ENCODE measurements around the gene FBXW8. TPM values are rescaled to one million over a fixed set of nuclear protein-coding genes. Genes with fewer than 3 reads are reported as not detected.

Gene FBXW8
- total RNA-seq, 2 donors from 2014 or later: 26.1 to 34.7 TPM

DNA sequence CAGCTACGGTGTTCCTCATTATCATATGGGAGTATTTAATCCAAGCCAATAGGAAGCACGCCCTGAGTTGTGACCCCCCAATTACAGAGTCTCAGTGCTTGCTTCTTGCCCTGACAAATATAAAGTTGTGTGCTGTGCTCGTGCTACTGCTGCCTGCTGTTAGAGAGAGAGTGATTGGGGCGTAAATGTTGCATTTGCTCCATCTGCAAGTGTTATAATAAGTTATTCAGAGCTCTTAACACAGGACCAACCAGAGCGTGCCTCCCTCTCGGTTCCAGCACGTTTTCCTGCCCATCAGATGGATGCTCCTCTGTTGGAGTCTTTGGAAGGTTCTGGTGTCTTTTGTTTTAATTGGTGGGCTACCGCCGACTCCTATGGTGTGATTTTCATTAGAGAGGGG is 107.1 kb downstream of the FBXW8 start:
- H3K4me3 Mint-ChIP-seq: no peak overlapping the region
- WGBS, 2 experiments (ENCODE audit: insufficient coverage in 1 of 2, insufficient read length in 1 of 2): 72 to 86% methylated on average over 3 to 9 of the region's 9 CpGs
- H3K27ac ChIP-seq (ENCODE audit: low read depth, low read length): peak overlapping the region; percentile 36
- H3K4me1 Mint-ChIP-seq: peaks cover 7% of the 10 kb centered on the region
- H3K9ac ChIP-seq (ENCODE audit: extremely low read depth, low read length, poor library complexity, severe bottlenecking): no peak overlapping the region
- no peaks in the 10 kb centered on the region for H3K27me3 ChIP-seq (ENCODE audit: control insufficient read depth, insufficient read depth, low read length, poor library complexity, severe bottlenecking)
- peak; percentile 41 for DNase-seq
- peaks cover 21% of the 10 kb centered on the region for H3K9me3 ChIP-seq (ENCODE audit: control insufficient read depth, low read length)
- H3K27ac Mint-ChIP-seq: no peak overlapping the region
- peaks cover 55% of the 10 kb centered on the region for H3K36me3 Mint-ChIP-seq (ENCODE audit: low read depth)
- TF ChIP-seq CTCF (conservative IDR thresholded peaks at IDR 0.05): no peak
- no peak overlapping the region for H3K4me3 ChIP-seq (ENCODE audit: low read length)
- H3K4me1 ChIP-seq (ENCODE audit: control insufficient read depth, insufficient read depth, low read length): no peaks in the 10 kb centered on the region
- peaks cover 3% of the 10 kb centered on the region for H3K9me3 Mint-ChIP-seq
- H3K36me3 ChIP-seq (ENCODE audit: control insufficient read depth, insufficient read depth, low read length): peaks cover 33% of the 10 kb centered on the region
- no peaks in the 10 kb centered on the region for H3K27me3 Mint-ChIP-seq (ENCODE audit: insufficient read depth)

GRCh38 chr12:117018276-117018675 is 107.5 kb downstream of the FBXW8 start:
- Histone ChIP-seq H3K4me3 (ENCODE audit: low read length) (no peak overlapping the region), H3K4me1 (ENCODE audit: control insufficient read depth, insufficient read depth, low read length) (no peaks in the 10 kb centered on the region), H3K27me3 (ENCODE audit: control insufficient read depth, insufficient read depth, low read length, poor library complexity, severe bottlenecking) (no peaks in the 10 kb centered on the region), H3K27ac (ENCODE audit: low read depth, low read length) (peak overlapping the region; percentile 36), H3K36me3 (ENCODE audit: control insufficient read depth, insufficient read depth, low read length) (peaks cover 33% of the 10 kb centered on the region), H3K9ac (ENCODE audit: extremely low read depth, low read length, poor library complexity, severe bottlenecking) (no peak overlapping the region), H3K9me3 (ENCODE audit: control insufficient read depth, low read length) (peaks cover 21% of the 10 kb centered on the region)
- peak; percentile 34 for DNase-seq
- Mint-ChIP-seq H3K9me3 (peaks cover 3% of the 10 kb centered on the region), H3K27ac (no peak overlapping the region), H3K36me3 (ENCODE audit: low read depth) (peaks cover 50% of the 10 kb centered on the region), H3K4me3 (no peak overlapping the region), H3K4me1 (peaks cover 7% of the 10 kb centered on the region), H3K27me3 (ENCODE audit: insufficient read depth) (no peaks in the 10 kb centered on the region)
- 94 to 97% methylated on average over 14 of the region's 14 CpGs for WGBS, 2 experiments (ENCODE audit: insufficient coverage in 1 of 2, insufficient read length in 1 of 2)
- TF ChIP-seq CTCF (conservative IDR thresholded peaks at IDR 0.05): no peak

DNA sequence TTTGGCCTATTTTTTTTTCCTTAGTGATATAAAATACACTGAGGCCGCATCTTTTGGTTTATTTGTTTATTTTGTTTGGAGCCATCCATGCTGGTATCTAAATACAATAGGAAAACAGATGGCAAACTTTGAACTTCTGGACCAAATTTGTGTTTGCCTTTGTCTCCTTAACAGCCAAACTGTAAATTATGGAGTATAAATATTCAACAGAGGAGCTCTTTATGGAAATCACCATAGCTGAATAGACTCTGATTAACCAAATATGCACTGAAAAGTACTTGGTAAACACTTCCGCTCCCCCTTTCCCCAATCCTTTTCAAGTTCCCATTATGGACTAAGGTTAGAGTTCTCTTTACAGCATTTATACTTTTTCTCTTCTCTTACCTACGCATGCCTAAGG is 107.9 kb downstream of the FBXW8 start:
- no peak for TF ChIP-seq CTCF (conservative IDR thresholded peaks at IDR 0.05)
- Histone ChIP-seq H3K4me3 (ENCODE audit: low read length) (no peak overlapping the region), H3K27ac (ENCODE audit: low read depth, low read length) (no peak overlapping the region), H3K36me3 (ENCODE audit: control insufficient read depth, insufficient read depth, low read length) (peaks cover 36% of the 10 kb centered on the region), H3K9me3 (ENCODE audit: control insufficient read depth, low read length) (peaks cover 21% of the 10 kb centered on the region), H3K9ac (ENCODE audit: extremely low read depth, low read length, poor library complexity, severe bottlenecking) (no peak overlapping the region), H3K27me3 (ENCODE audit: control insufficient read depth, insufficient read depth, low read length, poor library complexity, severe bottlenecking) (no peaks in the 10 kb centered on the region), H3K4me1 (ENCODE audit: control insufficient read depth, insufficient read depth, low read length) (no peaks in the 10 kb centered on the region)
- WGBS, 2 experiments (ENCODE audit: insufficient coverage in 1 of 2, insufficient read length in 1 of 2): 95 to 100% methylated on average over 2 to 3 of the region's 3 CpGs
- Mint-ChIP-seq H3K27ac (no peak overlapping the region), H3K4me3 (no peak overlapping the region), H3K4me1 (peaks cover 7% of the 10 kb centered on the region), H3K27me3 (ENCODE audit: insufficient read depth) (no peaks in the 10 kb centered on the region), H3K36me3 (ENCODE audit: low read depth) (peaks cover 49% of the 10 kb centered on the region), H3K9me3 (peaks cover 3% of the 10 kb centered on the region)
- no peak for DNase-seq

Data from endodermal cell (in vitro differentiated cells).